GM12892 (cell line): Measurements from ENCODE around the gene ABCG4. TPM values are rescaled to one million over a fixed set of nuclear protein-coding genes. Genes with fewer than 3 reads are reported as not detected.
"Not testable (repeated sequence)": the region's sequence is repeated elsewhere in the genome, so short reads cannot be mapped to it uniquely, and the experiment has no call there.

Experiments used
- DNase-seq: peaks from one replicate; pipeline ENCODE4 v3.0.0; 2011; ENCODE audit not compliant: insufficient read length
- FAIRE-seq: peaks from 2 replicates; lab custom pipeline; 2011; peaks lifted over from hg19 to GRCh38; lab: Jason Lieb, UNC
- POLR2A ChIP-seq: IDR thresholded peaks from 2 replicates; pipeline ENCODE4 v1.6.1; 2011; ENCODE audit warnings: low read depth, low read length, control low read depth
- POLR2AphosphoS5 ChIP-seq: IDR thresholded peaks from 2 replicates; pipeline ENCODE4 v1.6.1; 2011; ENCODE audit warnings: low read depth, low read length, control low read depth
- TAF1 ChIP-seq: IDR thresholded peaks from 2 replicates; pipeline ENCODE4 v1.6.1; 2011; ENCODE audit warnings: low read depth, mild to moderate bottlenecking, control low read depth, low read length, borderline replicate concordance
- polyA plus RNA-seq: library from polyadenylated mRNA; unstranded; fragments of >200 nt; gene quantifications from one replicate; pipeline ENCODE4 v1.2.1, GENCODE V29; 2012; ENCODE audit warnings: missing spikeins, inconsistent platforms; ENCODE audit not compliant: missing spikeins

ABCG4 gene
- not detected for polyA plus RNA-seq

- TF ChIP-seq POLR2AphosphoS5 (no peak), TAF1 (no peak), POLR2A (no peak)
- FAIRE-seq (no peak), DNase-seq (no peak)
Measured at GRCh38 chr11:119149018-119149785, at the start of gene ABCG4. Gene ABCG4, plus strand, starts transcription at chr11:119149052. Its CDS starts 914 bp downstream, at chr11:119149966.

- TF ChIP-seq POLR2A (no peak), TAF1 (no peak)
- no peak for DNase-seq
- peak; percentile 82 for FAIRE-seq
Measured at GRCh38 chr11:119099711-119100110, 49.1 kb upstream of the ABCG4 start.

GRCh38 chr11:119100246-119100970 is 48.4 kb upstream of the ABCG4 start:
- TF ChIP-seq POLR2AphosphoS5 = no peak
- no peak for TF ChIP-seq POLR2A
- TF ChIP-seq TAF1 = no peak
- FAIRE-seq (peak; percentile 50), DNase-seq (no peak)

GRCh38 chr11:119100994-119101758 is 47.7 kb upstream of the ABCG4 start:
- DNase-seq (no peak), FAIRE-seq (no peak)
- no peak for TF ChIP-seq POLR2A
- TF ChIP-seq TAF1 = no peak
- TF ChIP-seq POLR2AphosphoS5 = no peak

- no peak for DNase-seq
- TF ChIP-seq TAF1 (peak; percentile 86), POLR2A (no peak), POLR2AphosphoS5 (no peak)
- peak; percentile 99 for FAIRE-seq
Measured at GRCh38 chr11:119101759-119102423, 47.0 kb upstream of the ABCG4 start, which contains the start of gene DPAGT1. Gene DPAGT1, minus strand, starts transcription at chr11:119101853. Its CDS starts 198 bp downstream, at chr11:119101655.

GRCh38 chr11:119103161-119103664 is 45.6 kb upstream of the ABCG4 start:
- not testable (repeated sequence) for DNase-seq, FAIRE-seq

GRCh38 chr11:119103793-119104192 is 45.1 kb upstream of the ABCG4 start:
- TF ChIP-seq POLR2A = no peak
- FAIRE-seq (no peak), DNase-seq (no peak)

- TF ChIP-seq POLR2AphosphoS5 = peak; percentile 64; the same call in 1 of the 2 replicates
- no peak for TF ChIP-seq TAF1
- peak; percentile 77 for TF ChIP-seq POLR2A
- DNase-seq (peak; percentile 98), FAIRE-seq (peak; percentile 99)
Measured at GRCh38 chr11:119106564-119107537, 42.0 kb upstream of the ABCG4 start, which contains the start of gene C2CD2L. Gene C2CD2L, plus strand, starts transcription at chr11:119107344. Its CDS starts 398 bp downstream, at chr11:119107742.

GRCh38 chr11:119107538-119108145 is 41.2 kb upstream of the ABCG4 start:
- no peak for DNase-seq
- FAIRE-seq = peak; percentile 83
- TF ChIP-seq TAF1 (no peak), POLR2AphosphoS5 (no peak), POLR2A (no peak)
